Activated effector memory CD4-positive, alpha-beta T cell treated with anti-CD3 and anti-CD28 coated beads, Interleukin-2, amount 50 U/mL, for 16 hours (primary cell): Measurements from ENCODE around the gene JMY.

Experiments
- DNase-seq: peaks from one replicate; pipeline ENCODE4 v3.0.0-alpha.2; 2020

JMY gene, protein sequence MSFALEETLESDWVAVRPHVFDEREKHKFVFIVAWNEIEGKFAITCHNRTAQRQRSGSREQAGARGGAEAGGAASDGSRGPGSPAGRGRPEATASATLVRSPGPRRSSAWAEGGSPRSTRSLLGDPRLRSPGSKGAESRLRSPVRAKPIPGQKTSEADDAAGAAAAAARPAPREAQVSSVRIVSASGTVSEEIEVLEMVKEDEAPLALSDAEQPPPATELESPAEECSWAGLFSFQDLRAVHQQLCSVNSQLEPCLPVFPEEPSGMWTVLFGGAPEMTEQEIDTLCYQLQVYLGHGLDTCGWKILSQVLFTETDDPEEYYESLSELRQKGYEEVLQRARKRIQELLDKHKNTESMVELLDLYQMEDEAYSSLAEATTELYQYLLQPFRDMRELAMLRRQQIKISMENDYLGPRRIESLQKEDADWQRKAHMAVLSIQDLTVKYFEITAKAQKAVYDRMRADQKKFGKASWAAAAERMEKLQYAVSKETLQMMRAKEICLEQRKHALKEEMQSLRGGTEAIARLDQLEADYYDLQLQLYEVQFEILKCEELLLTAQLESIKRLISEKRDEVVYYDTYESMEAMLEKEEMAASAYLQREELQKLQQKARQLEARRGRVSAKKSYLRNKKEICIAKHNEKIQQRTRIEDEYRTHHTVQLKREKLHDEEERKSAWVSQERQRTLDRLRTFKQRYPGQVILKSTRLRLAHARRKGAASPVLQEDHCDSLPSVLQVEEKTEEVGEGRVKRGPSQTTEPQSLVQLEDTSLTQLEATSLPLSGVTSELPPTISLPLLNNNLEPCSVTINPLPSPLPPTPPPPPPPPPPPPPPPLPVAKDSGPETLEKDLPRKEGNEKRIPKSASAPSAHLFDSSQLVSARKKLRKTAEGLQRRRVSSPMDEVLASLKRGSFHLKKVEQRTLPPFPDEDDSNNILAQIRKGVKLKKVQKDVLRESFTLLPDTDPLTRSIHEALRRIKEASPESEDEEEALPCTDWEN

DNA sequence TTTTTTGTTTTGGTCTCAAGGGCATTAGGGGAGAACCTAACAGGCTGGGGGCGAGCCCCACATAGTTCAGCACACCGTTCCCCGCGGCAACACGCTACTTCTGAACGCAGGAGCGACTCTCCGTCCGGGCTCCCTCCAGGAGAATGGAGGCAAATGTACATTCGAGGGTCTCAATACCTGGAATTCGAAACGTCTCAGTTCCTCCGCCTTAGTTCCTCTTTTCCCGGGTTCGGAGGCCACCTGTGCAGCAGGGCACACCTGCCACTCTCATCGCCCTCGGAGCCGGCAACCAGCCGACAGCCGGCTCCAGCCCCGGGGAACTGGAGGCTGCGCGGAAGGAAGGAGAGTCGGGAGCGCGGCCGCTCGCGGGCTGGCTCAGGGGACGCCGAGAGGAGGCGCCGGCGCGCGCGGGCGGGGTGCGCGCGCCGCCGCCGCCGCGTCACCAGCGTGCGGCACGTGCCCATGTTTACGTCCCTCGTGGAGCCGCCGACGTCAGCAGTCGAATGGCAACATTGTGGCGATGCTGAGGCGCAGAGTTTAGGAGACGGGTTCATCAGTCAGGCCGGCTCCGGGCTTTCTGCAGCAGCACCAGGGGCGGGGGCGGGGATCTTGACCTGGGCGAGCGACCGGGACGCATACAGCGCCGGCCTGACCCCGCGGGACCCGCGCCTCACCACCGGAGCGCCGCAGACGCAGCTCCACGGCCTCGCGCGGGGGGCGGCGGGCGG, at the start of gene JMY:
Gene JMY (plus strand): TSS at position 498 of the 728 bp plus-strand sequence. CDS start 520 bp downstream, outside the sequence.
- peak; percentile 95 for DNase-seq

GRCh38 chr5:79186455-79186854, 49.5 kb upstream of the JMY start:
- no peak for DNase-seq

- no peak for DNase-seq
These were observed 46.3 kb upstream of the JMY start for GRCh38 chr5:79189439-79190234.

- no peak for DNase-seq
These were observed 45.7 kb upstream of the JMY start for GRCh38 chr5:79190235-79190529.

DNA sequence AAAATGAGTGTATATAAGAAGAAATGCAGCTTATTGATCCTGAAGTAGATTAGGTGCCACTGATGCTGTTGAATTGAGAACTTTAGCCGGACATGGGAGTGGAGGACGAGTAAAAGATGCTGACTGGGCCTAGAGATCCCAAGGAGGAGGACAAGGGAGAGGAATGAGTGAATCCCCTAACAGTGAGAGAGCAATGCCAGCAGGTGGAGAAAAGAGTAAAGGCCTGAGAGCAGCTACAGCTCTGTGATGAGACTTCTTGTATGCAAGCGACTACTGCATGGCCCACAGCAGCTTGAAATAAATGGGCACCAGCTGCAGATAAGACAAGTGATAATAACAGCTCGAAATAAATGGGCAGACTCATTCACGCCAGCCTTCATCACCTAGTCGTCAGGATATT, 44.5 kb upstream of the JMY start:
- DNase-seq: no peak

GRCh38 chr5:79193643-79194042, 42.3 kb upstream of the JMY start:
- DNase-seq: no peak

GRCh38 chr5:79200573-79201183, 35.3 kb upstream of the JMY start:
- no peak for DNase-seq

DNA sequence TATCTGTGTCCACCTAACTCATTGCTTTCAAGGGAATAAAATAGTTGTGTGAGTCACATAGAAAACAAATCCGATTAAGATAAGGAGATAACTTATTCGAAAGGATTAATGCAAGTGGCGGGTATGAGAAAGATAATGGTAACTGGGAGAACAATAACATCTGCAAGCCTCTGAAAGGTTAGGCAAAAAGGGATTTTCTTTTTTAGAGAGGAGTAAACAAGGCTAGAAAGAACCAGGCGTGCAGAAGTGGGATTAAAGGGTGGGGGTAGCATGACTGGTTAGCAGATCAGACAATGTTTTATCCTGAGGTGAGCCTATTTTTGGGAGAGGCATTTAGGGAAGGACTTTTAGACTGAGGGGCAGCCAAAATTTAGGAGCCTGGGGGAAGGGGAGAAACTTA, 34.7 kb upstream of the JMY start:
- no peak for DNase-seq

DNA sequence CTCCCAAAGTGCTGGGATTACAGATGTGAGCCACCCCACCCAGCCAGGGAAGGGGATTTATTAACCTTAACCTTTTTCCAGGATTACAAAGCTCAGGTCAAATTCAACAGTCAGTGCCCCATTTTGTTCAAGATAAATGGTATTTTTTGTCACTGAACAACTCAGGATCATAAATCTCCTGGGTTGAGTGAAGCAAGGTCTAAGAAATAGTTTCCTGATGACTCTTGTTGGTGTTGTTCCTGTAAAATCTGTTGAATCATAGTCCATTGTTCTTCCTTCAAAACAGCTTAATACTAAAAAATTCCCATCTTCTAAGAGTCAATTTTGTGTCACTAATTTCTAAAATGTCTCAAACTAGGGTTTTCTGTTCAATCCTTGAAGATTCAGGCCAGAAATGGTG, 33.9 kb upstream of the JMY start:
- no peak for DNase-seq

GRCh38 chr5:79205965-79206364, 30.0 kb upstream of the JMY start:
- DNase-seq: no peak

GRCh38 chr5:79206541-79206940, 29.4 kb upstream of the JMY start:
- no peak for DNase-seq

DNA sequence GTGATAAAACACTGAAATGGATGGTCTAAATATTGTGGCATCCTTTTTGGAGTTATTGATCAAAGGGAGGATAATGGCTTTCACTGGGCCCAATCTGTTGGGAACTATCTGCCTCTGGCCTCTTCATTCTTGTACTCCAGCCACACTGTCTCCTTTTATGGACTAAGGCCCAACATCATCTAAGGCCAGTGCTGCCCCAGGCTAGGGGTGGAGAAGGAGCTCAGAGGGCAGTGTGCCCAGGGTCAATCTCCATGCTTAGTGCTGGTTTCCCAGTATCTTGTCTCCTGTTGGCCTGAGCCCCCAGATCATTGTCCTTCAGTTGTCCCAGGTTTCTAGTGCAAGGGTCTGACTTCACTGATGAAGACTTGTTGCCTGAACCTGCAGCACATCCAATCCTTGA, 26.4 kb upstream of the JMY start:
- DNase-seq: no peak

DNA sequence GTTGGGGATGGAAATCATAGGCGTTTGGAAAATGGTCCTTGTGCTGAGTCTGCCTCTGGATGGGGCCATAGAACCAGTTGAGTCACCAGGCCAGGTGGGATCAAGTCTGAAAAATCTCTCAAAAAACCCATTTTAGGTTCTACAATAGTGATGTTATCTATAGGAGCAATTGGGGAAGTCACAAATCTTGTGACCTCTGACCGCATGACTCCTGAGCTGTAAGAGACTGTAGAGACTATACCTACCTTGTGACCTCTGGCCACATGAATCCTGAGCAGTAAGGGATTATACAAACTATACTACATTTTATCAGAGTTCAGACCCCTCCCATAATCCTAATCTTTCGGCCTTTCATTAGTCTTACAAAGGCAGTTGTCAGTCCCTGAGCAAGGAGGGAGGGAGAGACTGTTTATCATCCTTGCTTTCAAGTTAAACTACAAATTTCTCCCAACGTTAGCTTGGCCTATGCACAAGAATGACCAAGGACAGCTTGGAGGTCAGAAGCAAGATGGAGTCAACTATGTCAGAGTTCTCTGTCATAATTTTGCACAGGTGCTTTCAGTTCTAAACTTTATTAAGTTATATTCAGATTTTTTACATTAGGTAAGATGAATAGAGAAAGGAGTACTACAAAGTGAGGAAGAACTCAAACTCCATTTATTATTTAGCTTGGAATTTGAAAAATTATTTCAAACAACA, 11.5 kb upstream of the JMY start:
- DNase-seq: no peak

DNA sequence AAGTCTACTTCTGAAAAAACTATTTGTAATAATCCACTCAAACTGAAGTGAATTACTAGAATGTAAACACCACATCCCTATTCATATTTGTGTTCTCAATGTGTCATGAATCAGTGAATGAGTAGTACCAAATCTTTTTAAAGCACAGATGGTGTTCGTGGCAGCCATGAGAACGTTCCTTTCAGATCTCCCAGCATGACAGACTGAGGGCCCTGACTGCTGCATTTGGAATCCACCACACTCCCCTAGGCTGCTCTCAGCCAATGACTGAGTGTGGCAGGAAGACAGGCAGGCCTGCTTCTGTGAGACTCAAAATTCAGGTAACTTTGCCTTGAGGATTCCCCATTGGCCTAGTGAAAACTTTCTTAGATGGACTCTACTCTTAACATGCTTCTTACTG, 10.9 kb upstream of the JMY start:
- DNase-seq: no peak

GRCh38 chr5:79225441-79225840, 10.5 kb upstream of the JMY start:
- no peak for DNase-seq

- DNase-seq: no peak
These were observed 8.4 kb upstream of the JMY start for GRCh38 chr5:79227484-79228025.

- DNase-seq: peak; percentile 65
These were observed 6.4 kb upstream of the JMY start for GRCh38 chr5:79229357-79230174.

DNA sequence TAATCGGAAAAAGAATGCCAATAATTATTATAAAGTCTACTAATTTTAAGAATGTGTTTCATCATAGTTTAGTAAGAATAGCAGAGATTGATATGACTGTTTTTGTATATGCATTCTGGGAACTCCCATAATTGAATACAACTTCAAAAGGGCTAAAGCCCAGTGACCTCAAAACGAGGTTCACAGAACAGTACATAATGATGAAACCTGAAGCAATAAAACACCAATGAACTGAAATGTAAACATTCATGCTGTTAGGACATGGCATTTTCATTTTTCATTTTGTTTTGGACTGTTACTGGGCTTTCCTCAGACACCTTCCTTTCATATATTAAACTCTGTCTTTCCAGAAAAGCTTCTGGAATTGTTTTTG, 684 bp upstream of the JMY start:
- no peak for DNase-seq

DNA sequence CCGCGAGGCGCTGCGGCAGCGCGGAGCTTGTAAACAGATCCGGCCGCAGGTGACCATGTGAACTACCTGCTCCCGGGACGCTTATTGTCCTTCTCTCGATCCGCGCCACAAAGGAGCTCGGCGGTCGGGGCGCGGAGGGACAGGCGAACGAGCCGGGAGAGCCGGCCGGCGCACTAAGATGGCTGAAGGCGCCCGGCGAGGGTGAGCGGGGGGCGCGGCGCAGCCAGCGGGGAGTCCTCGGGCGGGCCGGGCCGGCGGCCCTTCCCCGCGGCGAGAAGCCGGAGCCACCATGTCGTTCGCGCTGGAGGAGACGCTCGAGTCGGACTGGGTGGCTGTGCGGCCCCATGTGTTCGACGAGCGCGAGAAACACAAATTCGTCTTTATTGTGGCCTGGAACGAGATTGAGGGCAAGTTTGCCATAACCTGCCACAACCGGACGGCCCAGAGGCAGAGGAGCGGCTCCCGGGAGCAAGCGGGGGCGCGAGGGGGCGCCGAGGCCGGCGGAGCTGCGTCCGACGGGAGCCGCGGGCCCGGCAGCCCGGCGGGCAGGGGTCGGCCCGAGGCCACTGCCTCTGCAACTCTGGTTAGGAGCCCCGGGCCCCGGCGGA, 535 bp downstream of the JMY start:
- peak; percentile 76 for DNase-seq
